ENCODE results near the gene AURKAIP1. TPM values are rescaled to one million over a fixed set of nuclear protein-coding genes. Genes with fewer than 3 reads are reported as not detected.
A peak's percentile ranks its signal among the peaks of the same experiment; 100 is the strongest.

AURKAIP1 gene
- total RNA-seq, 1 experiment from 2014 or later: 178 TPM

GRCh38 chr1:1354271-1355247 is 20.4 kb downstream of the AURKAIP1 start:
- in situ Hi-C loops (cut with HindIII; ENCODE audit: low pct_unique_long_range_greater_than_20kb, low sequenced_read_pairs): no loop called here
- no peak for DNase-seq (ENCODE audit: low read depth)

DNA sequence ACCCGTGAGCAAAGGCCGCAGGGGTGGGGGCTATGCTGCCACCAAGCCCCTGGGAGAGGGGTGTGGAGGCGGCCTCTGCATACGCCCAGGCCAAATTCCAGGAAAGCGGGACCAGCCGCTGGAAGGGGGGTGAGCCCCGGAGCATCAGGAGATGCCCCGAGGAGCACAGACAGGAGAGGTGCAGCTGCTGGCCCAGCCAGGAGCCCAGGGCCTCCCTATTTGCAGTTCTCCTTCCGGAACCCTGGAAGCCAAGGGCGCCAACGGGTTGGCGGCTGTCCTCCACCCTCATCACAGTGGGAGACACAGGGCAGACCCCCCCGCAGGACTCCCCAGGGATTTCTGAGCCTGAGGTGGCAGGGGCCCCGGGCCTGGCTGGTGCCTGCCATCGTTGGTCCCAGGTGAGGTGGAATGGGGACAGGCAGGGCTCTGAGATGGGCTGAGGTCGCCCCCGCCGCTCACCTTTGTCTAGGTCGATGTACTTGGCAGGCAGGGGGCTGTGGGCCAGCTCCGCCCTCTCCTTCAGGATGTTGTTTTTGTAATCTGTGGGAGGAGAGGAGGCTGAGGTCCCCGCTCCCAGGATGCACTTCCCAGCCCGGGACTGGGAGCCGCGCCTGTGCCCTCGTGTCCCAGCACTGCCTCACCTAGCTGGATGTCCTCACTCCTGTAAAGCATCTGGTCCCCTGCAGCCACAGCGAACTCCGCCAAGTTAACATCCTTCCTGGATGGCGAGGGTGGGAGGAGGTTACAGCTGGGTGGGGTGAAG is 21.4 kb downstream of the AURKAIP1 start:
- no peak for DNase-seq (ENCODE audit: low read depth)
- in situ Hi-C loops (cut with HindIII; ENCODE audit: low pct_unique_long_range_greater_than_20kb, low sequenced_read_pairs): no loop called here

DNA sequence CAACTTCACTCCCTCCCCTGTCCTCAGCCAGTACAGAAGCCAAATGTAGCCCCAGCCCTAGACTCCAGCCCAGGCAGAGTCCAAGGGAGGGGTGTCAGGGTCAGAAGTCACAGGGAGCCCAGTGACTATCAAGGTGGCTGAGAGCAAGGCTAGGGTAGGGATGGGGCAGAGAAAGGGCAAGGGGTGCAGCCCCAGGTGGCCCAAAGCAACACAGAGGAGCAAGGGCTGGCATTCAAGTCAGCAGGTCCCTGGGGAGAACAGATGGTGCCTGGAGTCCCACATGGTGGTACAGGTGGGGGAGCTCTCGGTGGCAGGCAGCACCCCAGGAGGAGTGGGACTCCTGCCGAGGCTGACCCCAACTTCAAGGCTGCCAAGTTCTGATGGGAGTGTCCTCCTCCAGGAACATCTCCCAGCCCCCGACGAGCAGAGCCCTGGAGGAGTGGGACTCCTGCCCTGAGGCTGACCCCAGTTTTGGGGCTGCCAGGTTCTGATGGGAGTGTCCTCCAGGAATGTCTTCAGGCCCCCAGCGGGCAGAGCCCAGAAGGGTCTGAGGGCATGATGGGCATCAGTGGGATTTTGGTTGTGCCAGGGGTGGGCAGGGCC is 22.1 kb downstream of the AURKAIP1 start:
- no peak for DNase-seq (ENCODE audit: low read depth)
- in situ Hi-C loops (cut with HindIII; ENCODE audit: low pct_unique_long_range_greater_than_20kb, low sequenced_read_pairs): no loop called here

DNA sequence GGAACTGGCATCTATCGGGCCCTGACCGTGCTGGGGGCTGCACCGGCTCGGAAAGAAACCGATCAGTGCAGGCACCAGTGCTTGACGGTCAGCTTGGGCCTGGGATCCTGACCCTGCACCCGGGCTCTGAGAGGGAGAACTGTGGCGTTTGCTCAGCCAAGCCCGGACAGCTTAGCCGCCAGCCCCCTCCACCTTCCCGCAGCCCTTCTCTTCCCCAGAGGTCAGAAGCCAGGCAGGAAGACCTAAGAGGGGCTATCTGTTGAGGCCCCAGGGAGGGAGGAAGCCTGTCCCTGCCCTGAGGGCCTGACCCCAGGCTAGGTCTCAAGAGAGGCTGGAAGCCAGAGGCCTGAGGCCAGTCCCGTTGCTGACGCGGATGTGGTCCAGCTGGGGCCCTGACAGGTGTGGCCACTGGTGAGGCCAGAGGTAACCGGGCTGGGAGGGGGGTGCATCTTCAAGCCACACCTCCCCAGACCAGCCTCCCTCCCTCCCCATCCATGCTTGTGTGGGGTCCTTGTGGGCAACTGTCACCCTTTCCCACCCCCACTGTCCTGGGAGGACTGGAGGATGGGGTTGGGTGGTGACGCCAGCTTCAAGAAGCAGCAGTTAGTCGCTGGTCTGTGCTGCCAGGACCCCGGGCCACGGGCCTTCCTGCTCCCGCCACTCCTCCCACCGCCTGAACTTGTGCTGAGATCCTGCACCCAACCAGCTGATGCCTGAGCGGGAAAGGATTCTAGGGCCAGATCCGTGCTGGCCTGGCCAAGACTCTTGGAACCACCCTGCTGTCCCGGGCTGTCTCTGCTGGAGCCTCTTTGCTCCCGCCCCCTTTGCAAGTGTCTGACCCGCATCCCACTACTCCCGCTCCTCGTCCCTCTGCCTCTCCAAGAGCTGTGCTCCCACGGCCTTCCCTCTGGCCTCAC is 23.2 kb downstream of the AURKAIP1 start:
- DNase-seq (ENCODE audit: low read depth): no peak
- in situ Hi-C loops (cut with HindIII; ENCODE audit: low pct_unique_long_range_greater_than_20kb, low sequenced_read_pairs): no loop called here

GRCh38 chr1:1349256-1350012 is 25.6 kb downstream of the AURKAIP1 start, which contains the start of gene DVL1:
TSS of gene DVL1 (minus strand) at chr1:1349418. CDS start at chr1:1349065, 353 bp downstream.
- peak; percentile 41 for DNase-seq (ENCODE audit: low read depth)
- in situ Hi-C loops (cut with HindIII; ENCODE audit: low pct_unique_long_range_greater_than_20kb, low sequenced_read_pairs): no loop called here

- in situ Hi-C loops (cut with HindIII; ENCODE audit: low pct_unique_long_range_greater_than_20kb, low sequenced_read_pairs): no loop called here
- DNase-seq (ENCODE audit: low read depth): no peak
Observed at GRCh38 chr1:1348420-1349255, 26.4 kb downstream of the AURKAIP1 start.

- in situ Hi-C loops (cut with HindIII; ENCODE audit: low pct_unique_long_range_greater_than_20kb, low sequenced_read_pairs): no loop called here
- DNase-seq (ENCODE audit: low read depth): peak; percentile 61
Observed at GRCh38 chr1:1347663-1348419, 27.2 kb downstream of the AURKAIP1 start.

DNA sequence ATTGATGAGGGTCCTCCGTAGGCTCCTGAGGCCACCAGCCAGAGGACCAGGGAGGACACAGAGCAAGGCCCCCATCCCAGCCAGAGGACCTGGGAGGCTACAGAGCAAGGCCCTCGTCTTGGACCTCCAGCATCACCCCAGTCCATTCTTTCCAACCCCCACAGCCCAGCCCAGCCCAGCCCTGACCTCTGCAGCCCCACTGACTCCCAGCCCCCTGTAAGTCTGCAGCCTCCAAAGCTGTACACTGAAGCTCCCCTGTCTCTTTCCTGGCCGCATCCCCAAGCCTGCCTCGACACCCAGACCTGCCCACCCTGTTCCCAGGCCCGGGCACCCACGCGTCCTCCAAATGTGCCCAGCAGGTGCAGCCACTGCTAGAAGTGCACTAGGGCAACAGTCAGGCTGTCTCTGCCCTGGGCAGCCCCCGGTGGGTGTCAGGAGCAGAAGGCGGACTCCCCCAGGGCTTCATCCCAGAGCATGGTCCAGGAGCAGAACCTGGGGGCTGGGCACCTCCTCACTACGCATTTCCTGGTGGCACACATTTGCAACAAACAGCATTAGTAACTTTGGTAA is 27.9 kb downstream of the AURKAIP1 start:
- no peak for DNase-seq (ENCODE audit: low read depth)
- in situ Hi-C loops (cut with HindIII; ENCODE audit: low pct_unique_long_range_greater_than_20kb, low sequenced_read_pairs): no loop called here

- in situ Hi-C loops (cut with HindIII; ENCODE audit: low pct_unique_long_range_greater_than_20kb, low sequenced_read_pairs): no loop called here
- no peak for DNase-seq (ENCODE audit: low read depth)
Observed at GRCh38 chr1:1346501-1346890, 28.5 kb downstream of the AURKAIP1 start.

- in situ Hi-C loops (cut with HindIII; ENCODE audit: low pct_unique_long_range_greater_than_20kb, low sequenced_read_pairs): no loop called here
- no peak for DNase-seq (ENCODE audit: low read depth)
Observed at GRCh38 chr1:1345860-1346500, 29.0 kb downstream of the AURKAIP1 start.

- DNase-seq (ENCODE audit: low read depth): no peak
- in situ Hi-C loops (cut with HindIII; ENCODE audit: low pct_unique_long_range_greater_than_20kb, low sequenced_read_pairs): no loop called here
Observed at GRCh38 chr1:1345384-1345783, 29.6 kb downstream of the AURKAIP1 start.

DNA sequence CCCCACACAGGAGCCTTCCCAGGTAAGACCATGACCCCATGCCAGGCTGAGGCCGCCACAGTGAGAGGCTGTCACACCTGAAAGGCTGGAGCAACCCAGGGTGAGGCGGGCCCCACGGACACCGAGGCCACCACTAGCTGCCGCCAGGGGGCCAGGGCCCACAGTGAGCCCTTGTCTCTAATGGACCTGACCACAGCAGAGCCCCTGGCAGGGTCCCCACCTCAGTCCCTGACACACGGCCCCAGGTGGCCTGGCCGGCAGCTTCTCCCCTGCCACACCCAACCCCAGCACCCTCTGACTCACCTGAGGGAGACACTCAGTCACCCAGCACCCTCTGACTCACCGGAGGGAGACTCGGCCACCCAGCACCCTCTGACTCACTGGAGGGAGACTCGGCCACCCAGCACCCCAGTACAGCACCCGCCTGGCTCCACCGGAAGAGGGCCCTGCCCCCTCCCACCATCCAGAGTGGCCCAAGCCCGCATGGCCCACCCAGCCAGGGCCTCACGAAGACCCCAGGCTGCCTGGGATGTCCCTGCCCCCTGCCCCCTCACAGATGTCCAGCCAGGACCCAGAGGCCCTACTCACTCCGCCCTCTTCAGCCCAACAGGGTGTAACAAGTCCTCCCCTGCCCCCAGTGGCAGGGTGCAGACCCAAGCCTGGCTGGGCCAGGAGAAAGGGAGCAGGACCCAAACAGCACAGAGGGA is 30.2 kb downstream of the AURKAIP1 start:
- DNase-seq (ENCODE audit: low read depth): peak; percentile 91
- in situ Hi-C loops (cut with HindIII; ENCODE audit: low pct_unique_long_range_greater_than_20kb, low sequenced_read_pairs): no loop called here

DNA sequence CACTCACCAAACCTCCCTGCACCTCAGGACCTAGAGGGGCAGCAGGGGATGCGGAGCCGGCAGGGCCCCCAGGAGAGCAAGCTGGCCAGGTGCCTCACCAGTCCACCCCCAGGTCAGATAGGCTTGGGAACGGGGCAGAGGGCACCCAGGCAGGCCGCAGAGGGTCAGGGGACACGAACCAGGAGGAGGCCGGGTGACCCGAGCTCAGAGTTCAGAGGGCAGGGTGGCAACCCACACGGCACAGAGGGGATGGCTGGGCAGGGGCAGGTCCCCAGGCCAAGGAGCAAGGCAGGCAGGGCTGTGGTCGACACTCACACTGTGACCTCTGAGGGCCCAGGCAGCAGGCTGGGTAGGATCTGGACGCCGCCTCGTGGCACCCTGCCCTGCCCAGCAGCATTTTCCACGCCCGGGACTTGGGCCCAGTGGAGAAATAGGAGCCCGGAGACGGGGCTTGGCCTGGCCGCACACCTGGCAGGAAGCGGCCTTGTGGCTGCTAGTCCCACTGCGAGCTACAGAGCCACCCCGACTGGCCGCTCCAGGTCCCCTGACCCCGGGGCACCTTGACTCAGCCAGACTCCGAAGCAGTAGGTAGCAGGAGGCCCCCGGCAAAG is 31.1 kb downstream of the AURKAIP1 start:
- in situ Hi-C loops (cut with HindIII; ENCODE audit: low pct_unique_long_range_greater_than_20kb, low sequenced_read_pairs): no loop called here
- DNase-seq (ENCODE audit: low read depth): no peak

- no peak for DNase-seq (ENCODE audit: low read depth)
Observed at GRCh38 chr1:1342584-1343115, 32.4 kb downstream of the AURKAIP1 start.

More at GRCh38 chr1:1342584-1343115, 32.4 kb downstream of the AURKAIP1 start:
- in situ Hi-C loops (cut with HindIII; ENCODE audit: low pct_unique_long_range_greater_than_20kb, low sequenced_read_pairs): no loop called here
